GM21390 (cell line): ENCODE measurements around the gene CAPN5.
"Not testable (repeated sequence)": the region's sequence is repeated elsewhere in the genome, so short reads cannot be mapped to it uniquely, and the experiment has no call there.

Experiments used
- ATAC-seq: cut with Tn5 transposase; IDR thresholded peaks from one replicate; pipeline ENCODE4 v1.9.1; 2021; ENCODE audit not compliant: unreplicated experiment

Gene CAPN5

GRCh38 chr11:77066229-77067042 lies at the start of gene CAPN5:
Gene CAPN5, plus strand, starts transcription at chr11:77066971. Its CDS starts 17,916 bp downstream, at chr11:77084887.
- ATAC-seq: peak; percentile 90

- ATAC-seq: not testable (repeated sequence)
Observed at GRCh38 chr11:77018396-77018924, 48.3 kb upstream of the CAPN5 start.

GRCh38 chr11:77019976-77020595 lies 46.7 kb upstream of the CAPN5 start:
- no peak for ATAC-seq

GRCh38 chr11:77020734-77021133 lies 46.0 kb upstream of the CAPN5 start:
- ATAC-seq: no peak

DNA sequence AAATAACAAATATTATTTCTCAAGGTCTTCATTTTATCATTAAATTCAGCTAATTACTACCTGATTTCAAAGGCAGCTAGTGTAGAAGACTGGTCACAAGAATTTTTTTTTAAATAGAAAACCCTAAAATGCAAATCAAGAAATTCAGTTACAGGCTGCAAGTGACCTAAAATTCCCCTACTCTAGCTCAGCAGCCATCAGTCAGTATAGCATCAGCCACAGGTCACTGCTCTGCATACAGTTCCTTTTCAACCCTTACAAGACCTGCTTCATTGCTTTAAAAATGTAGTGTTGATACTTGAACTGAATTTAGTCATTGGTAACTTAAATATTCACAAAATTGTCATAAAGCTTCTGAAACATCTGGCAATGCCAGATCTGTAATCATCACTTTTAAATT lies 42.0 kb upstream of the CAPN5 start:
- ATAC-seq: no peak

DNA sequence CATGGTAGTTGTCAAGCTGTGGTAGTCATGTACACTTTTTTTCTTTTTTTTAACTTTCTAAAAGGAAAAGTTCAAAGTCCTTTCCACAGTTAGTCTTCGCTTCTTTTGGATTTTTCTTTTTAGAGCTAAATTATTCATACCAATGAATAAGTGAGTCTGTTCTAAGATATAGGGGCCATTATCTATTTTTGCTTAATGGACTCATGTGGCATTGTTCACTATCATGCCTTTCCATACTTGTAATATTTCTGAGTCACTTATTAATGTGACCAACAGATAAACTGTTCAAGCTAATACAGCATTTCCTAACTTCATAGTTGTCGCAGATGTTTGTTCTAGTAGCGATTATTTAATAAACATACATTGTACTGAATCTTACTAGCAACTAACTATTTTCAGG lies 40.5 kb upstream of the CAPN5 start:
- no peak for ATAC-seq

GRCh38 chr11:77026743-77027142 lies 40.0 kb upstream of the CAPN5 start:
- no peak for ATAC-seq

DNA sequence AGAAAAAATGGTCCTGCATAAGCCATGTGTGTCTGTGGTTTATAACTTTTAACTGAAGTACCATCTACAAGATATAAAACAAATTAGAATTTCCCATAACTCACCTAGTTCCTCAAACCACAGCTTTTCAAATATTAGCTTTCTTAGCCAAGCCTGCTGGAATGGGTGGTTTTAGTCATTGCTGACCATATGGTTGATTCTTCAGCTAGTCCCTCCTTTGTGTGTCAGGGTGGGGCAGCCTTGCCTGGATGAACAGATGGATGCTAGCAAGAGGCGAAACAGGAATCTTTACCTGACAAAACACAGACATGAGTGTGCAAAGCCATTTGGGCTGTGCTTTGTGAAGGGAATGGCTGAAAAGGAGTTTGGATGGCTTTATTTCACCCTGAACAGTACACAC lies 39.5 kb upstream of the CAPN5 start:
- no peak for ATAC-seq

GRCh38 chr11:77029829-77030228 lies 36.9 kb upstream of the CAPN5 start:
- no peak for ATAC-seq

- no peak for ATAC-seq
Observed at GRCh38 chr11:77030834-77031414, 35.8 kb upstream of the CAPN5 start.

DNA sequence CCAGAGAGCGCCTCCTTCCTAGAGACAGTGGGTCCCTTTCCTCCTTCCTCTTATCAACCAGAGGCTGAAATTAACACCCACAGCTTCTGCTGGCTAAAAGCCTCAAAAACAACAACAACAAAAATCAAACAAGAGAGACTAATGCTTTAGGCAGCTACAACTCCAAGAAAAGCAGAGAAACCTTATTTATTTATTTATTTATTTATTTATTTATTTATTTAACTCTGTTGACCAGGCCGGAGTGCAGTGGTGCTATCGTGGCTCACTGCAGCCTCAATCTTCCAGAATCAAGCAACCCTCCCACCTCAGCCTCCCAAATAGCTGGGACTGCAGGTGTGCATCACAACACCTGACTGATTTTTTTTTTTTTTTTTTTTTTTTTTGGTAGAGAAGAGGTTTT lies 35.2 kb upstream of the CAPN5 start:
- no peak for ATAC-seq

GRCh38 chr11:77035039-77035438 lies 31.7 kb upstream of the CAPN5 start:
- ATAC-seq: no peak

- no peak for ATAC-seq
Observed at GRCh38 chr11:77035580-77035979, 31.2 kb upstream of the CAPN5 start.

DNA sequence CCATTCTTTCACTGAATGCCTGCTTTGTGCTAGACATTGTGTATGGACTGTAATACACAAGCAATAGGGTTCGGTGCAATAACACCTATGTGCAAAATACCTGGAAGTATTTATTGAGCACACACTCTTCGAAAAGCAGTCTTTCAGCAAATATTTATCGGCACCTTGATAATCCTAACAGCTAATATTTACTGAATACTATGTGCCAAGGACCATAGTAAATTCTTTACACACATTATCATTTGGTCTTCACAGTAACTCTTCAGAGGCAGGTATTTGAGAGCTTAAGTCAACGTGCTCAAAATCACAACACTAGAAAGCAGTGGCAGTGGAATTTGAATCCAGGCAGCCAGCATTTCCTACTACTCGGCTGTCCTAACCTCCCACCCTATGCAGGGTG lies 30.4 kb upstream of the CAPN5 start:
- no peak for ATAC-seq

DNA sequence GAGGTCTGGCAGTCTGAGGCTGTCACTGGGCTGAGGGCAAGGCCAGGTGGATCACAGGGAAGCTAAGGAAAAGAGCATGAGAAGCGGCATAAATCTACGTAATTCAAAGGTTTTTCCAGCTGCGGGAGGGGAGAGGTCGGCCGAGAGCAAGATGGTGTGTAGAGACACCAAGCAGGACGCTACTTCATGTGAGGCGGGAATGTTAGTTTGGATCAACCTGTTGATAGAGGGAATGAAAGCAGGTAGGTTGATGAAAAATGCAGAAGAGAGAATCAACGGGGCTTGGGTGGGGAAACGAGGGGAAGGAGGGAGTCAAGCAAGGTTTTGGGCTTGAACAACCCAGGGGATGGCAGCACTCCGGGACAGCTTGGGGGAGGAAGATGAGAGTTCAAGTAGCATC lies 29.7 kb upstream of the CAPN5 start:
- no peak for ATAC-seq

DNA sequence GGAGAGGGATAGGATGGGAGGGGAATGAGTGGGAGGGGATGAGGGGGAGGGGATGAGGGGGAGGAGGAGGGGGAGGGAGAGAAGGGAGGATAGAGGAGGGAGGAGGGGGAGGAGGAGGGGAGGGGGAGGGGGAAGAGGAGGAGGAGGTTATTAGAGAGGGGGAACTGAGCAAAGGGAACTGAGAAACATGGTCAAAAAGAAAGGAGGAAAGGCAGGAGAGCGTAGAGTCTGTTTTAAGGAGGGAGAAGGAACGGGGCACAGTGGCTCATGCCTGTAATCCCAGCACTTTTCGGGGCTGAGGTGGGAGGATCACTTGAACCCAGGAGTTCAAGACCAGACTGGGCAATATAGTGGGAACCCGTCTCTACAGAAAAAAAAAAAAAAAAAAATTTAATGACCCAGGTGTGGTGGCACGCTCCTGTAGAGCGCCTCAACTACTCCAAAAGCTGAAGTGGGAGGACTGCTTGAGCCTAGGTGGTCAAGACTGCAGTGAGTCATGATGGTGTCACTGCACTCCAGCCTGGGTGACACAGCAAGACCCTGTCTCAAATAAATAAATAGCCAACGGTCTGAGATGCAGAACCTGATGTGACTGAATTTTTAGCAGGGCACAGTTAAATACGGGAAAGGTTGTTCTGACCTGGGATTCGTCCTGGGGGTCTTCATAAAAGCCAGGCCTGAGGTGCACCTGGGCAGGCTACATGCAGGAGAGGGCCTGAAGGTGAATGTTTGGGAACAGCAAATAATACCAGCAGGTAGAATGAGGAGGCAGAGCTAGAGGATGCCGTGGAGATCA lies 28.5 kb upstream of the CAPN5 start:
- no peak for ATAC-seq

DNA sequence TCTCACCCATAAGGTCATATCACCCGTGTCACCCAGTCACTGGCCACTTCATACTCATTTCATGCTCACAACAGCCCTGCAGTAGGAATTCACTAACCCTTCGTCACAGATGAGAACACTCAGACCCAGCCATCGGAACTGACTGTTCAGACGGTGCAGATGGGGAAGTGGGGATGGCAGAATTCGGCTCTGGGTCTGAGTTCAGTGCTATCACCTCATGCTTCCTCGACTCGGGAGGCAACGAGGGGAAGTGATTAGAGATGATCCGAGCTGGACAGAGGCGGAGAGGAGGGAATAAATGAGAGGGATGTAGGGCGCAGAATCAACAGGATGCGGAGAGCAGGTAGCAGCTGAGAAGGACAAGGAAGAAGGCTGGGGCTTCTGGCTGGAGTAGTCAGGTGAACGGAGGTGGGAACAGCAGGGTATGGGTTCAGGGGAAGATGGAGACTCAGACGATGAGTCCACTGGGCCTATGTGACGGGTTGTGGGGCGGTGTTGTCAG lies 27.9 kb upstream of the CAPN5 start:
- no peak for ATAC-seq

DNA sequence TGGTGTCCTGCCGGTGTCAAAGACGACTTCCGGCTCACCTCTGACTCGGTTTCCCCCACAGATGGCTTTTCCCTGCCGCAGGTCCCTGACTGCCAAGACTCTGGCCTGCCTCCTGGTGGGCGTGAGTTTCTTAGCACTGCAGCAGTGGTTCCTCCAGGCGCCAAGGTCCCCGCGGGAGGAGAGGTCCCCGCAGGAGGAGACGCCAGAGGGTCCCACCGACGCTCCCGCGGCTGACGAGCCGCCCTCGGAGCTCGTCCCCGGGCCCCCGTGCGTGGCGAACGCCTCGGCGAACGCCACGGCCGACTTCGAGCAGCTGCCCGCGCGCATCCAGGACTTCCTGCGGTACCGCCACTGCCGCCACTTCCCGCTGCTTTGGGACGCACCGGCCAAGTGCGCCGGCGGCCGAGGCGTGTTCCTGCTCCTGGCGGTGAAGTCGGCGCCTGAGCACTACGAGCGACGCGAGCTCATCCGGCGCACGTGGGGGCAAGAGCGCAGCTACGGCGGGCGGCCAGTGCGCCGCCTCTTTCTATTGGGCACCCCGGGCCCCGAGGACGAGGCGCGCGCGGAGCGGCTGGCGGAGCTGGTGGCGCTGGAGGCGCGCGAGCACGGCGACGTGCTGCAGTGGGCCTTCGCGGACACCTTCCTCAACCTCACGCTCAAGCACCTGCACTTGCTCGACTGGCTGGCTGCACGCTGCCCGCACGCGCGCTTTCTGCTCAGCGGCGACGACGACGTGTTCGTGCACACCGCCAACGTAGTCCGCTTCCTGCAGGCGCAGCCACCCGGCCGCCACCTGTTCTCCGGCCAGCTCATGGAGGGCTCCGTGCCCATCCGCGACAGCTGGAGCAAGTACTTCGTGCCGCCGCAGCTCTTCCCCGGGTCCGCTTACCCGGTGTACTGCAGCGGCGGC lies 27.0 kb upstream of the CAPN5 start:
- ATAC-seq: no peak

DNA sequence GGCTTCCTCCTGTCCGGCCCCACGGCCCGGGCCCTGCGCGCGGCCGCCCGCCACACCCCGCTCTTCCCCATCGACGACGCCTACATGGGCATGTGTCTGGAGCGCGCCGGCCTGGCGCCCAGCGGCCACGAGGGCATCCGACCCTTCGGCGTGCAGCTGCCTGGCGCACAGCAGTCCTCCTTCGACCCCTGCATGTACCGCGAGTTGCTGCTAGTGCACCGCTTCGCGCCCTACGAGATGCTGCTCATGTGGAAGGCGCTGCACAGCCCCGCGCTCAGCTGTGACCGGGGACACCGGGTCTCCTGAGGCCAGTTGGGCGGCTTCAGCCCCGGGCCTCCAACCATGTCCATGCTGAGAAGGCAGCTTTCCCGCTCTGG lies 26.4 kb upstream of the CAPN5 start:
- no peak for ATAC-seq

GRCh38 chr11:77040889-77041288 lies 25.9 kb upstream of the CAPN5 start:
- no peak for ATAC-seq
